K562 (cell line): ENCODE results near the gene ADAMTS10. TPM values are rescaled to one million over a fixed set of nuclear protein-coding genes. Genes with fewer than 3 reads are reported as not detected.

ENCODE experiments used
- ATAC-seq: fragments of 200-7000 bp; cut with Tn5 transposase; 3 replicates; pipeline ENCODE4 v1.9.1; 2020; ENCODE audit warnings: moderate library complexity
- BruUV-seq: library from RNA; stranded (reverse); fragments of 400-500 nt; replicated peaks from 2 replicates; lab custom pipeline; 2021; lab: Mats Ljungman, UMichigan
- CTCF ChIA-PET: fragments of 300-600 bp; formaldehyde crosslinking; extraction: SDS; loops from one replicate; lab custom pipeline; 2021; ENCODE audit warnings: low intra/inter-chr PET ratio; lab: Yijun Ruan, JAX
- POLR2A ChIA-PET: fragments of 300-600, 350-650 bp; sonication (Branson Sonifier 250); formaldehyde crosslinking; extraction: SDS; loops from one replicate; lab custom pipeline; 2021; ENCODE audit warnings: antibody characterized with exemption, inconsistent platforms; lab: Yijun Ruan, JAX
- DNase-seq, 4 experiments: peaks; one replicate each; pipeline versions ENCODE4 v3.0.0 to v3.0.0-alpha.2; 2011 to 2018; ENCODE audit warnings: low spot score in 3 of 4, mixed read lengths in 3 of 4; ENCODE audit errors: extremely low read depth in 1 of 4
- FAIRE-seq: peaks from 2 replicates; lab custom pipeline; 2011; peaks lifted over from hg19 to GRCh38; lab: Jason Lieb, UNC
- H2AFZ ChIP-seq: 2 replicates; pipeline ENCODE4 v1.6.0; 2011; ENCODE audit warnings: low read depth, low read length, control low read depth, inconsistent platforms
- H3K27ac ChIP-seq: fragments of 200-600 bp; 3 replicates; pipeline ENCODE4 v1.8.0; 2011; ENCODE audit warnings: low read depth, mild to moderate bottlenecking, control low read depth, inconsistent platforms, low read length, moderate library complexity, mixed read lengths; ENCODE audit errors: extremely low read depth
- H3K27me3 ChIP-seq, 2 experiments: fragments of 300-600 bp in 1 of 2; 2 replicates in 1 of 2; 3 replicates in 1 of 2; pipeline versions ENCODE4 v1.6.0 to v1.8.0; 2011; ENCODE audit warnings: inconsistent platforms in 2 of 2, low read length in 2 of 2, mild to moderate bottlenecking in 1 of 2, mixed read lengths in 1 of 2, moderate library complexity in 1 of 2; ENCODE audit not compliant: control insufficient read depth in 2 of 2, insufficient read depth in 2 of 2
- H3K36me3 ChIP-seq: fragments of 300-600 bp; 3 replicates; pipeline ENCODE4 v1.8.0; 2011; ENCODE audit warnings: mild to moderate bottlenecking, low read length, inconsistent platforms; ENCODE audit not compliant: control insufficient read depth, insufficient read depth
- H3K4me1 ChIP-seq, 2 experiments: fragments of 200-600 bp in 1 of 2; replicated peaks in 1 of 2; 2 replicates in 1 of 2; 3 replicates in 1 of 2; pipeline versions ENCODE4 v1.5.1 to v1.8.0; 2011; ENCODE audit warnings: inconsistent platforms in 2 of 2, low read length in 2 of 2, mild to moderate bottlenecking in 1 of 2, mixed read lengths in 1 of 2, moderate library complexity in 1 of 2; ENCODE audit not compliant: control insufficient read depth in 2 of 2, insufficient read depth in 2 of 2
- H3K4me2 ChIP-seq: 2 replicates; pipeline ENCODE4 v1.6.1; 2011; ENCODE audit warnings: low read length, control low read depth, inconsistent platforms, mixed read lengths; ENCODE audit not compliant: insufficient read depth
- H3K4me3 ChIP-seq: fragments of 200-600 bp; sonication (generic), shearing (Covaris generic); 2 replicates; pipeline ENCODE4 v1.5.1; 2016; ENCODE audit warnings: control low read depth, inconsistent platforms
- H3K79me2 ChIP-seq: fragments of 200-600 bp; 3 replicates; pipeline ENCODE4 v1.8.0; 2011; ENCODE audit warnings: low read length, inconsistent platforms; ENCODE audit not compliant: control insufficient read depth, insufficient read depth
- H3K9ac ChIP-seq, 2 experiments: 2 replicates each; pipeline versions ENCODE4 v1.6.0 to v1.6.1; 2011; ENCODE audit warnings: low read depth in 2 of 2, low read length in 2 of 2, control low read depth in 1 of 2, inconsistent platforms in 1 of 2, mild to moderate bottlenecking in 1 of 2, mixed read lengths in 1 of 2; ENCODE audit not compliant: insufficient read depth in 1 of 2
- H3K9me1 ChIP-seq: one replicate; pipeline ENCODE4 v1.6.0; 2011; ENCODE audit warnings: inconsistent platforms, mild to moderate bottlenecking, low read length, moderate library complexity; ENCODE audit not compliant: control insufficient read depth, insufficient read depth
- H3K9me3 ChIP-seq: replicated peaks from 2 replicates; pipeline ENCODE4 v1.5.1; 2011; ENCODE audit warnings: low read depth, low read length, inconsistent platforms; ENCODE audit not compliant: control insufficient read depth, insufficient read depth
- H4K20me1 ChIP-seq: replicated peaks from 2 replicates; pipeline ENCODE4 v1.6.1; 2011; ENCODE audit warnings: low read length, inconsistent platforms, mixed read lengths; ENCODE audit not compliant: control insufficient read depth, insufficient read depth
- CEBPZ ChIP-seq: fragments of 150-350 bp; IDR thresholded peaks from 2 replicates; pipeline ENCODE4 v1.6.1; 2014; ENCODE audit warnings: low read depth, mild to moderate bottlenecking, low read length, borderline replicate concordance
- EGR1 ChIP-seq: fragments of 450-650 bp; conservative IDR thresholded peaks from 2 replicates; pipeline ENCODE4 v1.6.1; 2017; ENCODE audit warnings: mild to moderate bottlenecking
- PTTG1 ChIP-seq: fragments of 450-650 bp; IDR thresholded peaks from 2 replicates; pipeline ENCODE4 v1.6.1; 2016; ENCODE audit warnings: low read depth, mild to moderate bottlenecking, missing genetic modification characterization, missing compliant biosample characterization
- RB1 ChIP-seq: fragments of 450-650 bp; IDR thresholded peaks from 2 replicates; pipeline ENCODE4 v1.6.1; 2017; ENCODE audit warnings: low read depth, mild to moderate bottlenecking
- REST ChIP-seq, 2 experiments: fragments of 450-650 bp; formaldehyde crosslinking in 1 of 2; IDR thresholded peaks; 2 replicates each; pipeline versions ENCODE4 v1.4.0 to v1.6.1; 2014 to 2020; ENCODE audit warnings: mild to moderate bottlenecking in 2 of 2, borderline replicate concordance in 1 of 2, low read depth in 1 of 2
- SREBF2 ChIP-seq: sonication (generic); formaldehyde crosslinking; IDR thresholded peaks from 2 replicates; pipeline ENCODE4 v1.4.0; 2020; ENCODE audit warnings: mild to moderate bottlenecking, missing genetic modification reagents
- THRB ChIP-seq: fragments of 450-650 bp; formaldehyde crosslinking; conservative IDR thresholded peaks from 2 replicates; pipeline ENCODE4 v1.4.0; 2022; ENCODE audit warnings: mild to moderate bottlenecking, missing genetic modification characterization
- WGBS: fragments of 100-300 bp; shearing (Covaris generic); methylation state at CpG from one replicate; pipeline ENCODE4 v1.1.6; 2016; ENCODE audit warnings: low coverage, mixed read lengths; ENCODE audit not compliant: insufficient coverage; ENCODE audit errors: missing lambda C conversion rate; 5-methylcytosine and 5-hydroxymethylcytosine counted together
- in situ Hi-C: fragments of 300-500 bp; cut with MboI; formaldehyde crosslinking; loops from 4 replicates; pipeline ENCODE4 v1.15.0; 2018; ENCODE audit warnings: inconsistent platforms, mixed read lengths
- intact Hi-C: fragments of 100-400 bp; cut with micrococcal nuclease; formaldehyde crosslinking; loops from 2 replicates; pipeline ENCODE4 v1.14.2; 2022
- polyA plus RNA-seq, 8 experiments: library from polyadenylated mRNA; depleted of rRNA in 4 of 8; stranded (reverse) in 5 of 8; unstranded in 3 of 8; fragments of >200 nt; fragmentation: Nextera tagmentation in 2 of 8; fragmentation: Illumina TruSeq in 1 of 8; extraction: Ambion mirVana in 2 of 8; extraction: Trizol in 1 of 8; gene quantifications; 2 replicates each; pipeline versions ENCODE4 v1.2.1 to v1.2.3, GENCODE V29; 2011 to 2014; ENCODE audit warnings: inconsistent platforms in 1 of 8, missing spikeins in 1 of 8
- total RNA-seq, 7 experiments: library from RNA; depleted of rRNA in 6 of 7; stranded (reverse); fragments of >200 nt in 6 of 7; fragmentation: Illumina TruSeq in 2 of 7; extraction: Trizol in 2 of 7; gene quantifications; 2 replicates each; pipeline versions ENCODE4 v1.2.1 to v1.2.3, GENCODE V29; 2011 to 2021; ENCODE audit warnings: low replicate concordance in 1 of 7

Gene ADAMTS10
- total and polyA plus RNA-seq, 9 of the 15 experiments (the other 6 are each of a cell fraction or from before 2014, with no cell fraction given): 0.33 to 1.8 (median 0.57) TPM; not detected in 4

- no peaks in the 10 kb centered on the region for H3K4me1 ChIP-seq
- WGBS: 95% methylated on average over 2 of the region's 4 CpGs
- FAIRE-seq: peak; percentile 88
- no peak overlapping the region for H3K27ac ChIP-seq
- DNase-seq: peak; percentile 47 to 57 (median 53)
- H4K20me1 ChIP-seq: no peaks in the 10 kb centered on the region
- no peak overlapping the region for H3K4me2 ChIP-seq
- no TSS peak for BruUV-seq
- no peak overlapping the region for H3K4me3 ChIP-seq
- H3K9me3 ChIP-seq: no peaks in the 10 kb centered on the region
- no peak overlapping the region for H3K9ac ChIP-seq
- no peaks in the 10 kb centered on the region for H3K9me1 ChIP-seq
- peak; percentile 73 for ATAC-seq
- intact Hi-C loops: no loop called here
- H3K79me2 ChIP-seq: no peaks in the 10 kb centered on the region
- H3K27me3 ChIP-seq: peaks cover 3 to 17% of the 10 kb centered on the region in 2 experiments; a peak in 3 of 5 replicates
- POLR2A ChIA-PET: interaction anchor here (0.6 to 0.9 kb wide), 3 partner anchors 9 to 287 kb away, joined by 3 to 4 read pairs (median 3); no protein-coding TSS in a partner anchor
- H2AFZ ChIP-seq: no peak overlapping the region
- CTCF ChIA-PET: interaction anchor here (0.6 to 1.1 kb wide), 5 partner anchors 12 to 787 kb away, joined by 3 to 4 read pairs (median 3); no protein-coding TSS in a partner anchor
- in situ Hi-C loops: loop anchor here (5.0 kb wide), 1 partner anchor 435 kb away; no protein-coding TSS in a partner anchor
- H3K36me3 ChIP-seq: no peaks in the 10 kb centered on the region
- TF ChIP-seq SREBF2 (CRISPR knock-in tag) (no peak), CEBPZ (no peak), PTTG1 (no peak), THRB (no peak), EGR1 (no peak), REST (IDR thresholded peaks at IDR 0.05; ENCODE audit: borderline replicate concordance) (peak; percentile 12; the same call in 1 of the 2 replicates), REST (CRISPR knock-in tag; IDR thresholded peaks at IDR 0.05; ENCODE audit: low read depth) (no peak), RB1 (no peak)
Observed at GRCh38 chr19:8641908-8642547, 31.5 kb upstream of the ADAMTS10 start.
